Mucosa of descending colon (tissue), 3 donors: Measurements from ENCODE around the gene PLXDC2. TPM values are rescaled to one million over a fixed set of nuclear protein-coding genes. Genes with fewer than 3 reads are reported as not detected.

Experiments used
- ATAC-seq: fragments of 200-7000 bp; cut with Tn5 transposase; one replicate; pipeline ENCODE4 v1.9.1; 2020; ENCODE audit warnings: mild to moderate bottlenecking, moderate library complexity
- DNase-seq, 3 donors: peaks; one replicate each; pipeline ENCODE4 v3.0.0-alpha.2; 2020
- H3K36me3 ChIP-seq: fragments of 200-600 bp; one replicate; pipeline ENCODE4 v1.8.0; 2021; ENCODE audit warnings: low read depth, mild to moderate bottlenecking
- H3K4me1 ChIP-seq: fragments of 200-600 bp; one replicate; pipeline ENCODE4 v1.8.0; 2021; ENCODE audit warnings: low read depth, mild to moderate bottlenecking
- H3K4me3 ChIP-seq: fragments of 200-600 bp; one replicate; pipeline ENCODE4 v1.8.0; 2021; ENCODE audit warnings: mild to moderate bottlenecking
- H3K9me3 ChIP-seq: fragments of 200-600 bp; one replicate; pipeline ENCODE4 v1.8.0; 2021; ENCODE audit warnings: mild to moderate bottlenecking
- CTCF ChIP-seq: fragments of 200-600 bp; IDR thresholded peaks from one replicate; pipeline ENCODE4 v1.8.0; 2022; ENCODE audit warnings: antibody characterized with exemption, mild to moderate bottlenecking
- intact Hi-C, 2 donors: fragments of 100-400 bp; cut with DNase I in 1 of 2; cut with micrococcal nuclease in 1 of 2; formaldehyde crosslinking; loops; one replicate each; pipeline versions ENCODE4 v1.11.0 to v1.11.1; 2022; cut with DNase I, micrococcal nuclease
- total RNA-seq, 3 donors: library from RNA; stranded (reverse); fragmentation: NEBNext Ultra II Directional in 2 of 3; extraction: Animal tissue kit (Norgen Biotek cat#: 25700) in 2 of 3; gene quantifications; one replicate each; pipeline versions ENCODE4 v1.2.1 to v1.2.4, GENCODE V29; 2021 to 2023
- donor health status: DM: no; HTN: no; CAD: no; lungs with moderate emphysema.
- donor health status: DM: no; HTN: no; CAD: no.
- donor health status: DM: no; HTN: yes; CAD: no.

The PLXDC2 gene
- total RNA-seq, 3 donors from 2014 or later = 19.9 to 31.6 (median 30.3) TPM

- Histone ChIP-seq H3K4me1 (peaks cover 22% of the 10 kb centered on the region), H3K4me3 (no peak overlapping the region), H3K36me3 (no peaks in the 10 kb centered on the region), H3K9me3 (no peaks in the 10 kb centered on the region)
- ATAC-seq (peak; percentile 51), DNase-seq (no peak)
- intact Hi-C loops = no loop called here
- no peak for TF ChIP-seq CTCF
Measured at GRCh38 chr10:19929506-19930140, 113.4 kb downstream of the PLXDC2 start.

GRCh38 chr10:19930936-19931893, 115.0 kb downstream of the PLXDC2 start:
- no peaks in the 10 kb centered on the region for H3K9me3 ChIP-seq
- peaks cover 19% of the 10 kb centered on the region for H3K4me1 ChIP-seq
- H3K36me3 ChIP-seq = no peaks in the 10 kb centered on the region
- ATAC-seq (peak; percentile 87), DNase-seq (peak in 1 of 3 donors; percentile 67)
- H3K4me3 ChIP-seq = peak overlapping the region; percentile 6
- intact Hi-C loops = no loop called here
- no peak for TF ChIP-seq CTCF

GRCh38 chr10:19931894-19932590, 115.8 kb downstream of the PLXDC2 start:
- no peak for TF ChIP-seq CTCF
- Histone ChIP-seq H3K4me1 (peaks cover 19% of the 10 kb centered on the region), H3K36me3 (no peaks in the 10 kb centered on the region), H3K4me3 (no peak overlapping the region), H3K9me3 (no peaks in the 10 kb centered on the region)
- DNase-seq (no peak), ATAC-seq (peak; percentile 63)
- intact Hi-C loops = no loop called here

GRCh38 chr10:19932806-19933371, 116.7 kb downstream of the PLXDC2 start:
- intact Hi-C loops = no loop called here
- Histone ChIP-seq H3K4me1 (peaks cover 19% of the 10 kb centered on the region), H3K9me3 (no peaks in the 10 kb centered on the region), H3K36me3 (no peaks in the 10 kb centered on the region), H3K4me3 (no peak overlapping the region)
- no peak for DNase-seq
- ATAC-seq = no peak
- no peak for TF ChIP-seq CTCF

- no peaks in the 10 kb centered on the region for H3K36me3 ChIP-seq
- peaks cover 19% of the 10 kb centered on the region for H3K4me1 ChIP-seq
- DNase-seq (no peak), ATAC-seq (no peak)
- no peak overlapping the region for H3K4me3 ChIP-seq
- no peak for TF ChIP-seq CTCF
- intact Hi-C loops = no loop called here
- no peaks in the 10 kb centered on the region for H3K9me3 ChIP-seq
Measured at GRCh38 chr10:19933772-19934171, 117.5 kb downstream of the PLXDC2 start.
